HG03060 (cell line): ENCODE results near the gene LHX6.

Source experiments
- ATAC-seq: cut with Tn5 transposase; IDR thresholded peaks from one replicate; pipeline ENCODE4 v1.9.1; 2021; ENCODE audit warnings: low read depth, moderate number of reproducible peaks; ENCODE audit not compliant: unreplicated experiment

LHX6 gene

GRCh38 chr9:122158202-122158601, 70.6 kb downstream of the LHX6 start:
- ATAC-seq: no peak

- ATAC-seq: no peak
These were observed 73.0 kb downstream of the LHX6 start for GRCh38 chr9:122155796-122156195.
